Smooth muscle cell (in vitro differentiated cells): ENCODE data around the gene B4GALT2. TPM values are rescaled to one million over a fixed set of nuclear protein-coding genes. Genes with fewer than 3 reads are reported as not detected.

ENCODE experiments used
- DNase-seq: peaks from one replicate; lab custom pipeline; 2025; ENCODE audit not compliant: unreplicated experiment; lab: John Stamatoyannopoulos, UW
- H2AFZ ChIP-seq: fragments of 200-600 bp; sonication (generic); 2 replicates; pipeline ENCODE4 v1.6.0; 2016; ENCODE audit warnings: antibody characterized with exemption, low read depth, mild to moderate bottlenecking
- H3F3A ChIP-seq: fragments of 200-600 bp; sonication (generic); 2 replicates; pipeline ENCODE4 v1.6.0; 2017; ENCODE audit warnings: antibody characterized with exemption, low read depth
- H3K27ac ChIP-seq: fragments of 200-600 bp; sonication (generic); 2 replicates; pipeline ENCODE4 v1.5.1; 2016; ENCODE audit warnings: low read depth, mild to moderate bottlenecking
- H3K27me3 ChIP-seq: fragments of 200-600 bp; sonication (generic); 2 replicates; pipeline ENCODE4 v1.6.1; 2016; ENCODE audit warnings: low read depth, mild to moderate bottlenecking
- H3K36me3 ChIP-seq: fragments of 200-600 bp; sonication (generic); 2 replicates; pipeline ENCODE4 v1.5.1; 2016; ENCODE audit warnings: low read depth
- H3K4me1 ChIP-seq: fragments of 200-600 bp; sonication (generic); 2 replicates; pipeline ENCODE4 v1.5.1; 2016; ENCODE audit warnings: low read depth
- H3K4me2 ChIP-seq: fragments of 200-600 bp; sonication (generic); 2 replicates; pipeline ENCODE4 v1.6.0; 2016; ENCODE audit warnings: mild to moderate bottlenecking
- H3K4me3 ChIP-seq: fragments of 200-600 bp; sonication (generic); 2 replicates; pipeline ENCODE4 v1.5.1; 2016; ENCODE audit warnings: mild to moderate bottlenecking
- H3K79me2 ChIP-seq: fragments of 200-600 bp; sonication (generic); 2 replicates; pipeline ENCODE4 v1.6.0; 2016; ENCODE audit warnings: low read depth, mild to moderate bottlenecking
- H3K9ac ChIP-seq: fragments of 200-600 bp; sonication (generic); 2 replicates; pipeline ENCODE4 v1.6.0; 2016; ENCODE audit warnings: low read depth
- H3K9me3 ChIP-seq: fragments of 200-600 bp; sonication (generic); replicated peaks from 2 replicates; pipeline ENCODE4 v1.5.1; 2016; ENCODE audit warnings: low read depth
- H4K20me1 ChIP-seq: fragments of 200-600 bp; sonication (generic); 2 replicates; pipeline ENCODE4 v1.6.0; 2016; ENCODE audit warnings: low read depth
- CTCF ChIP-seq: fragments of 200-600 bp; sonication (generic); IDR thresholded peaks from 2 replicates; pipeline ENCODE4 v1.5.1; 2017; ENCODE audit warnings: borderline replicate concordance, mild to moderate bottlenecking, antibody characterized with exemption; ENCODE audit not compliant: insufficient read depth, poor library complexity, severe bottlenecking
- WGBS: methylation state at CpG from one replicate; pipeline ENCODE4 v1.1.7; 2016; ENCODE audit warnings: low lambda C conversion rate; 5-methylcytosine and 5-hydroxymethylcytosine counted together
- polyA plus RNA-seq: library from polyadenylated mRNA; unstranded; fragments of >200 nt; fragmentation: Nextera tagmentation; extraction: Ambion mirVana; gene quantifications from 2 replicates; pipeline ENCODE4 v1.2.1, GENCODE V29; 2016
- total RNA-seq: library from RNA; depleted of rRNA; stranded (reverse); fragments of >200 nt; gene quantifications from 2 replicates; pipeline ENCODE4 v1.2.3, GENCODE V29; 2014

Gene B4GALT2
- total and polyA plus RNA-seq, 2 experiments from 2014 or later = 52.4 to 135 TPM

- Histone ChIP-seq H3K79me2 (no peaks in the 10 kb centered on the region), H3F3A (no peaks in the 10 kb centered on the region), H3K27ac (no peak overlapping the region)
These were observed 34.1 kb downstream of the B4GALT2 start for GRCh38 chr1:44012941-44013609.

GRCh38 chr1:44013949-44014348 is 34.9 kb downstream of the B4GALT2 start:
- no peaks in the 10 kb centered on the region for H3K27me3 ChIP-seq
- no peak overlapping the region for H3K9ac ChIP-seq
- no peak overlapping the region for H3K27ac ChIP-seq
- H3K79me2 ChIP-seq = no peaks in the 10 kb centered on the region
- H3K4me1 ChIP-seq = peaks cover 7% of the 10 kb centered on the region
- H3K36me3 ChIP-seq = no peaks in the 10 kb centered on the region
- 45% methylated on average over 5 of the region's 5 CpGs for WGBS
- no peaks in the 10 kb centered on the region for H3F3A ChIP-seq
- TF ChIP-seq CTCF = no peak
- no peak overlapping the region for H3K4me3 ChIP-seq
- H3K9me3 ChIP-seq = no peaks in the 10 kb centered on the region
- no peak overlapping the region for H3K4me2 ChIP-seq
- H4K20me1 ChIP-seq = peaks cover 5% of the 10 kb centered on the region
- H2AFZ ChIP-seq = no peak overlapping the region
- DNase-seq = no peak

More at GRCh38 chr1:44012941-44013609, 34.1 kb downstream of the B4GALT2 start:
- DNase-seq = no peak
- peaks cover 7% of the 10 kb centered on the region for H3K4me1 ChIP-seq
- no peaks in the 10 kb centered on the region for H3K27me3 ChIP-seq
- no peak overlapping the region for H3K9ac ChIP-seq
- H2AFZ ChIP-seq = no peak overlapping the region
- H3K4me2 ChIP-seq = no peak overlapping the region
- WGBS = 58% methylated on average over 13 of the region's 13 CpGs
- no peaks in the 10 kb centered on the region for H3K9me3 ChIP-seq
- no peak overlapping the region for H3K4me3 ChIP-seq
- peaks cover 5% of the 10 kb centered on the region for H4K20me1 ChIP-seq
- TF ChIP-seq CTCF = no peak
- H3K36me3 ChIP-seq = no peaks in the 10 kb centered on the region

- no peak for DNase-seq
- no peak overlapping the region for H3K4me2 ChIP-seq
- H3K36me3 ChIP-seq = no peaks in the 10 kb centered on the region
- no peak overlapping the region for H3K27ac ChIP-seq
- TF ChIP-seq CTCF = no peak
- H3K27me3 ChIP-seq = no peaks in the 10 kb centered on the region
- no peak overlapping the region for H2AFZ ChIP-seq
- H3K9me3 ChIP-seq = no peaks in the 10 kb centered on the region
- no peaks in the 10 kb centered on the region for H3F3A ChIP-seq
- peaks cover 5% of the 10 kb centered on the region for H4K20me1 ChIP-seq
- no peak overlapping the region for H3K9ac ChIP-seq
- 85% methylated on average over 8 of the region's 8 CpGs for WGBS
- H3K79me2 ChIP-seq = no peaks in the 10 kb centered on the region
- H3K4me3 ChIP-seq = no peak overlapping the region
- H3K4me1 ChIP-seq = peaks cover 7% of the 10 kb centered on the region
These were observed 35.5 kb downstream of the B4GALT2 start for GRCh38 chr1:44014365-44015104.
